B cell (primary cell): Measurements from ENCODE around the gene VOPP1.

Source experiments
- EZH2 ChIP-seq: IDR thresholded peaks from 2 replicates; pipeline ENCODE4 v1.6.1; 2012; ENCODE audit warnings: borderline replicate concordance, low read depth, mild to moderate bottlenecking, moderate library complexity, low read length; ENCODE audit not compliant: insufficient read depth, poor library complexity, severe bottlenecking
- TF ChIP-seq, protein P1 (sequence below): fragments of 200-600 bp; IDR thresholded peaks from one replicate; pipeline ENCODE4 v1.8.0; 2022; ENCODE audit warnings: antibody characterized with exemption, mild to moderate bottlenecking

DNA sequence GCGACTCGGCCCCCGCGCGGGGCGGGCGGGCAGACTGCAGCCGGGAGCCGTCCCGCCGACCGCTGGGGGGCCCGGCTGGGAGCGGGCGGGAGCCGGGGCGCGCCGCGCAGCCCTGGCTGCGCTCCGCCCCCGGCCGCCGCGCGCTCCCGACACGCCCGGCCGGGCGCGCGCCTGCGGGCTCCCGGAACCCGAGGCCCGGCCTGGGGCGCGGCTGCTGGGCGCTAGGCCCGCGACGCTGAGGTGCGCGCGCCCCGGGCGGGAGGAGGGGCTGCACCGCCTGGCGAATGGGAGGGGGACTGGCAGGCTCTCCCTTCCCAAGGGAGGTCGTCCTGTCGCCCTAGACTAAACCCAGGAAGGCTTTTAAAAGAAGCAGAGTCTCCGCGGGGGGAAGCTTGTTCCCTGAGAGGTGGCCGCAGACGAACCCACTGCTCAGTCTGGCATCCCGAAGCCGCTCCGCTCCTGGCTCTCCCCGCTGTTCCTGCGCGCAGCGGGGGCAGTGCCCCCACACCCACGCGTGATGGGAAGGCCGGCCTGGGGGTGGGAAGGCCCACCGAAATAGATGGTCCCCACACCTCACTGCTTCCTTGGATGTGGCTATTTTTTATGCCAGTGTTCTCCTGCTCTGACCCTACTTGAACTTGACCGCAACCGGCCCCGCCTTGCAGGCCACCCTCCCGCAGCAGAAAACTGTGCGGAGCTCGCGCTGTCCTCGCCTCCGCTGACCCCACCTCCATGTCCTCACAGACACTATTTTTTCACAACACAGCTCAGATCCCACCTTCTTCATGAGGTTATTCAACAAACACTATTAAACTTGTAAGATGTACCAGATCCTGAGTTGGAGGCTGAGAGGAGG is at the start of gene VOPP1:
- TF ChIP-seq, protein P1, sequence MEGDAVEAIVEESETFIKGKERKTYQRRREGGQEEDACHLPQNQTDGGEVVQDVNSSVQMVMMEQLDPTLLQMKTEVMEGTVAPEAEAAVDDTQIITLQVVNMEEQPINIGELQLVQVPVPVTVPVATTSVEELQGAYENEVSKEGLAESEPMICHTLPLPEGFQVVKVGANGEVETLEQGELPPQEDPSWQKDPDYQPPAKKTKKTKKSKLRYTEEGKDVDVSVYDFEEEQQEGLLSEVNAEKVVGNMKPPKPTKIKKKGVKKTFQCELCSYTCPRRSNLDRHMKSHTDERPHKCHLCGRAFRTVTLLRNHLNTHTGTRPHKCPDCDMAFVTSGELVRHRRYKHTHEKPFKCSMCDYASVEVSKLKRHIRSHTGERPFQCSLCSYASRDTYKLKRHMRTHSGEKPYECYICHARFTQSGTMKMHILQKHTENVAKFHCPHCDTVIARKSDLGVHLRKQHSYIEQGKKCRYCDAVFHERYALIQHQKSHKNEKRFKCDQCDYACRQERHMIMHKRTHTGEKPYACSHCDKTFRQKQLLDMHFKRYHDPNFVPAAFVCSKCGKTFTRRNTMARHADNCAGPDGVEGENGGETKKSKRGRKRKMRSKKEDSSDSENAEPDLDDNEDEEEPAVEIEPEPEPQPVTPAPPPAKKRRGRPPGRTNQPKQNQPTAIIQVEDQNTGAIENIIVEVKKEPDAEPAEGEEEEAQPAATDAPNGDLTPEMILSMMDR, result no peak
- no peak for TF ChIP-seq EZH2
